Measurements from ENCODE around the gene UCKL1.

DNA sequence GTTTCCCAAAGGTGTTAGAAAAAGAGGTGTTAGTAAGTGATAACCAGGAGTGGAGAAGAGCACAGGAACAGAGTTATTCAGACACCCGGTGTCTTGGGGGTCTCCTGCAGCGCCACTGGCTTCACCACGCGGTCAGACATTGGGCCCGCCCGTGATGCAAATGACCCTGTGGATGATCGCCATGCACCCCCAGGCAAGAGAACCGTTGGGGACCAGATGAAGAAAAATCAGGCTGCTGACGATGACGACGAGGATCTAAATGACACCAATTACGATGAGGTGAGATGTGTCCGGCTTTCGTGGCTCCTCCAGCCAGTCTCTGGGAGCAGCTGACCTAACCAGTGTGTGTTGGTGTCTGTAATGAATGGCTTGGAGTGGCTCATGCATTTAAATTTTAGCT lies 26.7 kb upstream of the UCKL1 start:
- TF ChIP-seq, protein P1, sequence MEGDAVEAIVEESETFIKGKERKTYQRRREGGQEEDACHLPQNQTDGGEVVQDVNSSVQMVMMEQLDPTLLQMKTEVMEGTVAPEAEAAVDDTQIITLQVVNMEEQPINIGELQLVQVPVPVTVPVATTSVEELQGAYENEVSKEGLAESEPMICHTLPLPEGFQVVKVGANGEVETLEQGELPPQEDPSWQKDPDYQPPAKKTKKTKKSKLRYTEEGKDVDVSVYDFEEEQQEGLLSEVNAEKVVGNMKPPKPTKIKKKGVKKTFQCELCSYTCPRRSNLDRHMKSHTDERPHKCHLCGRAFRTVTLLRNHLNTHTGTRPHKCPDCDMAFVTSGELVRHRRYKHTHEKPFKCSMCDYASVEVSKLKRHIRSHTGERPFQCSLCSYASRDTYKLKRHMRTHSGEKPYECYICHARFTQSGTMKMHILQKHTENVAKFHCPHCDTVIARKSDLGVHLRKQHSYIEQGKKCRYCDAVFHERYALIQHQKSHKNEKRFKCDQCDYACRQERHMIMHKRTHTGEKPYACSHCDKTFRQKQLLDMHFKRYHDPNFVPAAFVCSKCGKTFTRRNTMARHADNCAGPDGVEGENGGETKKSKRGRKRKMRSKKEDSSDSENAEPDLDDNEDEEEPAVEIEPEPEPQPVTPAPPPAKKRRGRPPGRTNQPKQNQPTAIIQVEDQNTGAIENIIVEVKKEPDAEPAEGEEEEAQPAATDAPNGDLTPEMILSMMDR (IDR thresholded peaks at IDR 0.05; ENCODE audit: low read depth, low read length, poor library complexity, severe bottlenecking), result no peak
- no peak for TF ChIP-seq EZH2phosphoT487 (IDR thresholded peaks at IDR 0.05; ENCODE audit: borderline replicate concordance, low read length)

All from DOHH2 (cell line).